IMR-90 (cell line): ENCODE data around the gene GAS5. TPM values are rescaled to one million over a fixed set of nuclear protein-coding genes. Genes with fewer than 3 reads are reported as not detected.

Experiments
- polyA plus RNA-seq, 3 experiments: library from polyadenylated mRNA; depleted of rRNA; stranded (reverse); fragments of >200 nt; gene quantifications; 2 replicates each; pipeline ENCODE4 v1.2.3, GENCODE V29; 2012; ENCODE audit warnings: low replicate concordance in 1 of 3
- total RNA-seq: library from RNA; depleted of rRNA; stranded (reverse); fragments of >200 nt; gene quantifications from 2 replicates; pipeline ENCODE4 v1.2.3, GENCODE V29; 2012; rRNA removed

GAS5 gene
- total and polyA plus RNA-seq, 2 of the 4 experiments (the other 2 are of a cell fraction), result 380 to 737 TPM

Other genes starting within 250 kb of the GAS5 start
- not detected in 2 replicates for gene TEX50, start 232.7 kb downstream of the GAS5 start, total RNA-seq
- not detected in 2 replicates for gene TEX50, start 232.7 kb downstream of the GAS5 start, polyA plus RNA-seq (2012; rRNA removed)
- under 0.01 TPM in 1 of 2 replicates, not detected in the other for gene ANKRD45, start 198.1 kb downstream of the GAS5 start, total RNA-seq
- not detected in 2 replicates for gene ANKRD45, start 198.1 kb downstream of the GAS5 start, polyA plus RNA-seq (2012; rRNA removed)
- gene KLHL20, start 153.0 kb downstream of the GAS5 start, total RNA-seq, result 23.3 and 25.8 TPM in 2 replicates
- 11.0 and 13.5 TPM in 2 replicates for gene KLHL20, start 153.0 kb downstream of the GAS5 start, polyA plus RNA-seq (2012; rRNA removed)
- gene DARS2, start 43.3 kb downstream of the GAS5 start, total RNA-seq, result 18.8 and 22.8 TPM in 2 replicates
- 13.1 and 14.8 TPM in 2 replicates for gene DARS2, start 43.3 kb downstream of the GAS5 start, polyA plus RNA-seq (2012; rRNA removed)
- 21.1 and 21.9 TPM in 2 replicates for gene CENPL, start 43.1 kb downstream of the GAS5 start, total RNA-seq
- gene CENPL, start 43.1 kb downstream of the GAS5 start, polyA plus RNA-seq (2012; rRNA removed), result 4.8 and 6.3 TPM in 2 replicates
- gene ZBTB37, start 391 bp upstream of the GAS5 start, total RNA-seq, result 9.7 and 13.1 TPM in 2 replicates
- gene ZBTB37, start 391 bp upstream of the GAS5 start, polyA plus RNA-seq (2012; rRNA removed), result 0.92 and 1.0 TPM in 2 replicates
- not detected in 2 replicates for gene SERPINC1, start 49.3 kb upstream of the GAS5 start, total RNA-seq
- not detected in 2 replicates for gene SERPINC1, start 49.3 kb upstream of the GAS5 start, polyA plus RNA-seq (2012; rRNA removed)
- gene RC3H1, start 154.4 kb upstream of the GAS5 start, total RNA-seq, result 26.1 and 39.3 TPM in 2 replicates
- 5.1 and 5.4 TPM in 2 replicates for gene RC3H1, start 154.4 kb upstream of the GAS5 start, polyA plus RNA-seq (2012; rRNA removed)